ENCODE data around the gene VEGFA.
A peak's percentile ranks its signal among the peaks of the same experiment; 100 is the strongest.

Gene VEGFA

DNA sequence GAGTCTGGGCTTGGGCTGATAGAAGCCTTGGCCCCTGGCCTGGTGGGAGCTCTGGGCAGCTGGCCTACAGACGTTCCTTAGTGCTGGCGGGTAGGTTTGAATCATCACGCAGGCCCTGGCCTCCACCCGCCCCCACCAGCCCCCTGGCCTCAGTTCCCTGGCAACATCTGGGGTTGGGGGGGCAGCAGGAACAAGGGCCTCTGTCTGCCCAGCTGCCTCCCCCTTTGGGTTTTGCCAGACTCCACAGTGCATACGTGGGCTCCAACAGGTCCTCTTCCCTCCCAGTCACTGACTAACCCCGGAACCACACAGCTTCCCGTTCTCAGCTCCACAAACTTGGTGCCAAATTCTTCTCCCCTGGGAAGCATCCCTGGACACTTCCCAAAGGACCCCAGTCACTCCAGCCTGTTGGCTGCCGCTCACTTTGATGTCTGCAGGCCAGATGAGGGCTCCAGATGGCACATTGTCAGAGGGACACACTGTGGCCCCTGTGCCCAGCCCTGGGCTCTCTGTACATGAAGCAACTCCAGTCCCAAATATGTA lies 957 bp upstream of the VEGFA start:
- H3K9me3 ChIP-seq: no peaks in the 10 kb centered on the region
- H3K36me3 ChIP-seq: no peaks in the 10 kb centered on the region
- H3K27me3 ChIP-seq: peaks cover 47% of the 10 kb centered on the region
- TF ChIP-seq, protein P1, sequence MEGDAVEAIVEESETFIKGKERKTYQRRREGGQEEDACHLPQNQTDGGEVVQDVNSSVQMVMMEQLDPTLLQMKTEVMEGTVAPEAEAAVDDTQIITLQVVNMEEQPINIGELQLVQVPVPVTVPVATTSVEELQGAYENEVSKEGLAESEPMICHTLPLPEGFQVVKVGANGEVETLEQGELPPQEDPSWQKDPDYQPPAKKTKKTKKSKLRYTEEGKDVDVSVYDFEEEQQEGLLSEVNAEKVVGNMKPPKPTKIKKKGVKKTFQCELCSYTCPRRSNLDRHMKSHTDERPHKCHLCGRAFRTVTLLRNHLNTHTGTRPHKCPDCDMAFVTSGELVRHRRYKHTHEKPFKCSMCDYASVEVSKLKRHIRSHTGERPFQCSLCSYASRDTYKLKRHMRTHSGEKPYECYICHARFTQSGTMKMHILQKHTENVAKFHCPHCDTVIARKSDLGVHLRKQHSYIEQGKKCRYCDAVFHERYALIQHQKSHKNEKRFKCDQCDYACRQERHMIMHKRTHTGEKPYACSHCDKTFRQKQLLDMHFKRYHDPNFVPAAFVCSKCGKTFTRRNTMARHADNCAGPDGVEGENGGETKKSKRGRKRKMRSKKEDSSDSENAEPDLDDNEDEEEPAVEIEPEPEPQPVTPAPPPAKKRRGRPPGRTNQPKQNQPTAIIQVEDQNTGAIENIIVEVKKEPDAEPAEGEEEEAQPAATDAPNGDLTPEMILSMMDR (IDR thresholded peaks at IDR 0.05): no peak
- H3K4me1 ChIP-seq (ENCODE audit: control insufficient read depth in 1 of 2, insufficient read depth in 1 of 2, low read depth in 1 of 2, low read length in 1 of 2): peaks cover 28 to 43% of the 10 kb centered on the region in 2 experiments
- peak overlapping the region; percentile 93 for H3K27ac ChIP-seq
- peak overlapping the region in 1 of 2 experiments; percentile 91 for H3K4me3 ChIP-seq (ENCODE audit: low read depth in 1 of 2, low read length in 1 of 2)

DNA sequence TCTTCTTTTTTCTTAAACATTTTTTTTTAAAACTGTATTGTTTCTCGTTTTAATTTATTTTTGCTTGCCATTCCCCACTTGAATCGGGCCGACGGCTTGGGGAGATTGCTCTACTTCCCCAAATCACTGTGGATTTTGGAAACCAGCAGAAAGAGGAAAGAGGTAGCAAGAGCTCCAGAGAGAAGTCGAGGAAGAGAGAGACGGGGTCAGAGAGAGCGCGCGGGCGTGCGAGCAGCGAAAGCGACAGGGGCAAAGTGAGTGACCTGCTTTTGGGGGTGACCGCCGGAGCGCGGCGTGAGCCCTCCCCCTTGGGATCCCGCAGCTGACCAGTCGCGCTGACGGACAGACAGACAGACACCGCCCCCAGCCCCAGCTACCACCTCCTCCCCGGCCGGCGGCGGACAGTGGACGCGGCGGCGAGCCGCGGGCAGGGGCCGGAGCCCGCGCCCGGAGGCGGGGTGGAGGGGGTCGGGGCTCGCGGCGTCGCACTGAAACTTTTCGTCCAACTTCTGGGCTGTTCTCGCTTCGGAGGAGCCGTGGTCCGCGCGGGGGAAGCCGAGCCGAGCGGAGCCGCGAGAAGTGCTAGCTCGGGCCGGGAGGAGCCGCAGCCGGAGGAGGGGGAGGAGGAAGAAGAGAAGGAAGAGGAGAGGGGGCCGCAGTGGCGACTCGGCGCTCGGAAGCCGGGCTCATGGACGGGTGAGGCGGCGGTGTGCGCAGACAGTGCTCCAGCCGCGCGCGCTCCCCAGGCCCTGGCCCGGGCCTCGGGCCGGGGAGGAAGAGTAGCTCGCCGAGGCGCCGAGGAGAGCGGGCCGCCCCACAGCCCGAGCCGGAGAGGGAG lies 580 bp downstream of the VEGFA start:
- no peaks in the 10 kb centered on the region for H3K9me3 ChIP-seq
- H3K27ac ChIP-seq: peak overlapping the region; percentile 93
- TF ChIP-seq, protein P1 (IDR thresholded peaks at IDR 0.05): no peak
- H3K4me1 ChIP-seq (ENCODE audit: control insufficient read depth in 1 of 2, insufficient read depth in 1 of 2, low read depth in 1 of 2, low read length in 1 of 2): peaks cover 44 to 59% of the 10 kb centered on the region in 2 experiments
- peaks cover 34% of the 10 kb centered on the region for H3K27me3 ChIP-seq
- peak overlapping the region; percentile 91 to 93 for H3K4me3 ChIP-seq (ENCODE audit: low read depth in 1 of 2, low read length in 1 of 2)
- no peaks in the 10 kb centered on the region for H3K36me3 ChIP-seq

DNA sequence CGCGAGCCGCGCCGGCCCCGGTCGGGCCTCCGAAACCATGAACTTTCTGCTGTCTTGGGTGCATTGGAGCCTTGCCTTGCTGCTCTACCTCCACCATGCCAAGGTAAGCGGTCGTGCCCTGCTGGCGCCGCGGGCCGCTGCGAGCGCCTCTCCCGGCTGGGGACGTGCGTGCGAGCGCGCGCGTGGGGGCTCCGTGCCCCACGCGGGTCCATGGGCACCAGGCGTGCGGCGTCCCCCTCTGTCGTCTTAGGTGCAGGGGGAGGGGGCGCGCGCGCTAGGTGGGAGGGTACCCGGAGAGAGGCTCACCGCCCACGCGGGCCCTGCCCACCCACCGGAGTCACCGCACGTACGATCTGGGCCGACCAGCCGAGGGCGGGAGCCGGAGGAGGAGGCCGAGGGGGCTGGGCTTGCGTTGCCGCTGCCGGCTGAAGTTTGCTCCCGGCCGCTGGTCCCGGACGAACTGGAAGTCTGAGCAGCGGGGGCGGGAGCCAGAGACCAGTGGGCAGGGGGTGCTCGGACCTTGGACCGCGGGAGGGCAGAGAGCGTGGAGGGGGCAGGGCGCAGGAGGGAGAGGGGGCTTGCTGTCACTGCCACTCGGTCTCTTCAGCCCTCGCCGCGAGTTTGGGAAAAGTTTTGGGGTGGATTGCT lies 1.3 kb downstream of the VEGFA start:
- no peaks in the 10 kb centered on the region for H3K9me3 ChIP-seq
- H3K36me3 ChIP-seq: no peaks in the 10 kb centered on the region

DNA sequence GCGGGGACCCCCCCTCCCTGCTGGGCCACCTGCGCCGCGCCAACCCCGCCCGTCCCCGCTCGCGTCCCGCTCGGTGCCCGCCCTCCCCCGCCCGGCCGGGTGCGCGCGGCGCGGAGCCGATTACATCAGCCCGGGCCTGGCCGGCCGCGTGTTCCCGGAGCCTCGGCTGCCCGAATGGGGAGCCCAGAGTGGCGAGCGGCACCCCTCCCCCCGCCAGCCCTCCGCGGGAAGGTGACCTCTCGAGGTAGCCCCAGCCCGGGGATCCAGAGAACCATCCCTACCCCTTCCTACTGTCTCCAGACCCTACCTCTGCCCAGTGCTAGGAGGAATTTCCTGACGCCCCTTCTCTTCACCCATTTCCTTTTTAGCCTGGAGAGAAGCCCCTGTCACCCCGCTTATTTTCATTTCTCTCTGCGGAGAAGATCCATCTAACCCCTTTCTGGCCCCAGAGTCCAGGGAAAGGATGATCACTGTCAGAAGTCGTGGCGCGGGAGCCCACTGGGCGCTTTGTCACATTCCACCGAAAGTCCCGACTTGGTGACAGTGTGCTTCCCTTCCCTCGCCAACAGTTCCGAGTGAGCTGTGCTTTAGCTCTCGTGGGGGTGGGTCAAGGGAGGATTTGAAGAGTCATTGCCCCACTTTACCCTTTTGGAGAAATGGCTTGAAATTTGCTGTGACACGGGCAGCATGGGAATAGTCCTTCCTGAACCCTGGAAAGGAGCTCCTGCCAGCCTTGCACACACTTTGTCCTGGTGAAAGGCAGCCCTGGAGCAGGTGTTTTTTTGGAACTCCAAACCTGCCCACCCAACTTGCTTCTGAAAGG lies 2.1 kb downstream of the VEGFA start:
- Histone ChIP-seq H3K27ac (peak overlapping the region; percentile 93), H3K27me3 (peaks cover 20% of the 10 kb centered on the region), H3K4me1 (ENCODE audit: control insufficient read depth in 1 of 2, insufficient read depth in 1 of 2, low read depth in 1 of 2, low read length in 1 of 2) (peaks cover 50 to 70% of the 10 kb centered on the region in 2 experiments), H3K4me3 (ENCODE audit: low read depth in 1 of 2, low read length in 1 of 2) (peak overlapping the region; percentile 91 to 93), H3K36me3 (no peaks in the 10 kb centered on the region), H3K9me3 (no peaks in the 10 kb centered on the region)
- TF ChIP-seq, protein P1 (IDR thresholded peaks at IDR 0.05): no peak

More for the DNA sequence above, 1.3 kb downstream of the VEGFA start:
- Histone ChIP-seq H3K27ac (peak overlapping the region; percentile 93), H3K4me1 (ENCODE audit: control insufficient read depth in 1 of 2, insufficient read depth in 1 of 2, low read depth in 1 of 2, low read length in 1 of 2) (peaks cover 49 to 66% of the 10 kb centered on the region in 2 experiments), H3K4me3 (ENCODE audit: low read depth in 1 of 2, low read length in 1 of 2) (peak overlapping the region; percentile 91 to 93), H3K27me3 (peaks cover 27% of the 10 kb centered on the region)
- TF ChIP-seq, protein P1 (IDR thresholded peaks at IDR 0.05): no peak

DNA sequence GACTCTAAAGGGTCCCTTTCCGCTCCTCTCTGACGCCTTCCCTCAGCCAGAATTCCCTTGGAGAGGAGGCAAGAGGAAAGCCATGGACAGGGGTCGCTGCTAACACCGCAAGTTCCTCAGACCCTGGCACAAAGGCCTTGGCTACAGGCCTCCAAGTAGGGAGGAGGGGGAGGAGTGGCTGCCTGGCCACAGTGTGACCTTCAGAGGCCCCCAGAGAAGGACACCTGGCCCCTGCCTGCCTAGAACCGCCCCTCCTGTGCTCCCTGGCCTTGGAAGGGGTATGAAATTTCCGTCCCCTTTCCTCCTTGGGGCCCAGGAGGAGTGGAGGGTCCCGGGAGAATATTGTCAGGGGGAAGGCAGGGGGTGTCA lies 2.7 kb downstream of the VEGFA start:
- Histone ChIP-seq H3K4me1 (ENCODE audit: control insufficient read depth in 1 of 2, insufficient read depth in 1 of 2, low read depth in 1 of 2, low read length in 1 of 2) (peaks cover 50 to 70% of the 10 kb centered on the region in 2 experiments), H3K27ac (peak overlapping the region; percentile 93)
- TF ChIP-seq, protein P1 (IDR thresholded peaks at IDR 0.05): no peak

More for the DNA sequence above, 2.7 kb downstream of the VEGFA start:
- Histone ChIP-seq H3K27me3 (peaks cover 14% of the 10 kb centered on the region), H3K36me3 (peaks cover 5% of the 10 kb centered on the region), H3K9me3 (no peaks in the 10 kb centered on the region), H3K4me3 (ENCODE audit: low read depth in 1 of 2, low read length in 1 of 2) (peak overlapping the region; percentile 91 to 93)
